Retina (tissue), 1 donor: Measurements from ENCODE around the gene ZNF639.

Source experiments
- DNase-seq: peaks from one replicate; pipeline ENCODE4 v3.0.0-alpha.2; 2016

Gene ZNF639

GRCh38 chr3:179321668-179322285 is 1.1 kb upstream of the ZNF639 start:
- peak; percentile 28 for DNase-seq

- DNase-seq = peak; percentile 89
Observed at GRCh38 chr3:179323197-179324110, 623 bp downstream of the ZNF639 start.

- DNase-seq = peak; percentile 18
Observed at GRCh38 chr3:179324270-179324754, 1.5 kb downstream of the ZNF639 start.

- DNase-seq = no peak
Observed at GRCh38 chr3:179330438-179330837, 7.6 kb downstream of the ZNF639 start.

- no peak for DNase-seq
Observed at GRCh38 chr3:179332240-179332639, 9.4 kb downstream of the ZNF639 start.

GRCh38 chr3:179333084-179333483 is 10.3 kb downstream of the ZNF639 start:
- no peak for DNase-seq

GRCh38 chr3:179336345-179336929 is 13.6 kb downstream of the ZNF639 start:
- no peak for DNase-seq

- DNase-seq = peak; percentile 95
Observed at GRCh38 chr3:179347345-179348194, 24.7 kb downstream of the ZNF639 start, which contains the start of gene MFN1. MFN1 (plus strand) TSS chr3:179347709; CDS start chr3:179348852, 1,143 bp downstream.

- no peak for DNase-seq
Observed at GRCh38 chr3:179348325-179349013, 25.6 kb downstream of the ZNF639 start.

GRCh38 chr3:179355996-179356395 is 33.2 kb downstream of the ZNF639 start:
- DNase-seq = no peak

GRCh38 chr3:179363332-179363731 is 40.5 kb downstream of the ZNF639 start:
- DNase-seq = no peak

- no peak for DNase-seq
Observed at GRCh38 chr3:179369621-179370020, 46.8 kb downstream of the ZNF639 start.

- DNase-seq = no peak
Observed at GRCh38 chr3:179373938-179374337, 51.1 kb downstream of the ZNF639 start.

GRCh38 chr3:179375091-179375999 is 52.5 kb downstream of the ZNF639 start:
- DNase-seq = no peak

GRCh38 chr3:179376474-179376873 is 53.6 kb downstream of the ZNF639 start:
- DNase-seq = no peak
